Measurements from ENCODE around the gene TSEN2. TPM values are rescaled to one million over a fixed set of nuclear protein-coding genes. Genes with fewer than 3 reads are reported as not detected.

TSEN2 gene
- total RNA-seq, 2 donors from 2014 or later, result 8.9 to 20.2 TPM

GRCh38 chr3:12579905-12580304 is 95.6 kb downstream of the TSEN2 start:
- Mint-ChIP-seq H3K4me3 (no peak overlapping the region), H3K36me3 (ENCODE audit: low read depth) (peaks cover 95% of the 10 kb centered on the region), H3K27me3 (no peaks in the 10 kb centered on the region), H3K9me3 (peaks cover 4% of the 10 kb centered on the region), H3K27ac (peak overlapping the region; percentile 59), H3K4me1 (peaks cover 4% of the 10 kb centered on the region)
- ATAC-seq (replicated peaks), result no peak

GRCh38 chr3:12582730-12583129 is 98.5 kb downstream of the TSEN2 start:
- H3K27ac Mint-ChIP-seq, result no peak overlapping the region
- H3K27me3 Mint-ChIP-seq, result no peaks in the 10 kb centered on the region
- H3K9me3 Mint-ChIP-seq, result no peaks in the 10 kb centered on the region
- H3K4me1 Mint-ChIP-seq, result peaks cover 4% of the 10 kb centered on the region
- no peak for ATAC-seq (replicated peaks)
- peaks cover 95% of the 10 kb centered on the region for H3K36me3 Mint-ChIP-seq (ENCODE audit: low read depth)
- H3K4me3 Mint-ChIP-seq, result no peak overlapping the region

Other genes starting within 250 kb of the TSEN2 start
- gene PPARG, start 195.4 kb upstream of the TSEN2 start, total RNA-seq, result 10 to 100 TPM in 1 of 2 donors, 1 to 10 TPM in 1; 1.5 to 18.3 TPM
- not detected for gene MKRN2OS, start 61.0 kb downstream of the TSEN2 start, total RNA-seq
- gene MKRN2, start 72.6 kb downstream of the TSEN2 start, total RNA-seq, result 10 to 100 TPM; 17.2 to 25.8 TPM
- gene RAF1, start 179.6 kb downstream of the TSEN2 start, total RNA-seq, result 10 to 100 TPM; 91.5 to 97.3 TPM